Mammary epithelial cell (primary cell): ENCODE measurements around the gene GLRA3.

Experiments used
- CTCF ChIP-seq, 2 donors: IDR thresholded peaks in 1 of 2; conservative IDR thresholded peaks in 1 of 2; 2 replicates each; pipeline ENCODE4 v1.5.1; 2011 to 2012; ENCODE audit warnings: inconsistent platforms in 2 of 2, low read length in 2 of 2, mild to moderate bottlenecking in 2 of 2, control low read depth in 1 of 2, low read depth in 1 of 2; ENCODE audit not compliant: insufficient read depth in 1 of 2; ENCODE audit errors: extremely low read depth in 1 of 2
- EZH2 ChIP-seq: IDR thresholded peaks from 2 replicates; pipeline ENCODE4 v1.6.1; 2012; ENCODE audit warnings: low read length, inconsistent platforms, borderline replicate concordance

GRCh38 chr4:174815282-174815681 is 13.8 kb downstream of the GLRA3 start:
- TF ChIP-seq EZH2, result no peak
- no peak for TF ChIP-seq CTCF (conservative IDR thresholded peaks at IDR 0.05 in 1 of 2, IDR thresholded peaks at IDR 0.05 in 1 of 2; ENCODE audit: extremely low read depth in 1 of 2, insufficient read depth in 1 of 2, low read depth in 1 of 2, low read length in 2 of 2)
